K562 (cell line): ENCODE measurements around the gene CCDC194. TPM values are rescaled to one million over a fixed set of nuclear protein-coding genes. Genes with fewer than 3 reads are reported as not detected.

Experiments
- DACH1 ChIP-seq: fragments of 450-650 bp; IDR thresholded peaks from 2 replicates; pipeline ENCODE4 v1.6.1; 2018; ENCODE audit not compliant: partially characterized antibody
- FOXM1 ChIP-seq, 2 experiments: fragments of 450-650 bp in 1 of 2; sonication (generic) in 1 of 2; formaldehyde crosslinking in 1 of 2; IDR thresholded peaks; 2 replicates each; pipeline versions ENCODE4 v1.6.1 to v1.9.0; 2017 to 2022; ENCODE audit warnings: low read depth in 2 of 2, mild to moderate bottlenecking in 2 of 2, missing genetic modification reagents in 1 of 2, moderate library complexity in 1 of 2
- MYC ChIP-seq, 2 experiments: fragments of 250-450 bp in 1 of 2; sonication (Bioruptor Pico) in 1 of 2; IDR thresholded peaks; 2 replicates each; pipeline versions ENCODE4 v1.5.1 to v1.6.1; 2012 to 2021; ENCODE audit warnings: low read depth in 2 of 2, borderline replicate concordance in 1 of 2, improper control_type of control experiment in 1 of 2, low read length in 1 of 2, mild to moderate bottlenecking in 1 of 2, moderate library complexity in 1 of 2
- NBN ChIP-seq: fragments of 450-650 bp; IDR thresholded peaks from 2 replicates; pipeline ENCODE4 v1.6.1; 2016; ENCODE audit warnings: low read depth, mild to moderate bottlenecking
- NFE2 ChIP-seq: IDR thresholded peaks from 2 replicates; pipeline ENCODE4 v1.6.1; 2014; ENCODE audit warnings: antibody characterized with exemption, low read depth
- POLR2H ChIP-seq: IDR thresholded peaks from 2 replicates; pipeline ENCODE4 v1.6.1; 2016; ENCODE audit warnings: missing genetic modification characterization, low read depth, mild to moderate bottlenecking, control low read depth, missing compliant biosample characterization, moderate library complexity
- POLR3A ChIP-seq: IDR thresholded peaks from 2 replicates; pipeline ENCODE4 v1.6.1; 2011; ENCODE audit warnings: borderline replicate concordance, mild to moderate bottlenecking, moderate library complexity; ENCODE audit not compliant: insufficient read length, insufficient read depth; ENCODE audit errors: extremely low read depth
- REST ChIP-seq, 2 experiments: fragments of 450-650 bp; formaldehyde crosslinking in 1 of 2; IDR thresholded peaks; 2 replicates each; pipeline versions ENCODE4 v1.4.0 to v1.6.1; 2014 to 2020; ENCODE audit warnings: mild to moderate bottlenecking in 2 of 2, borderline replicate concordance in 1 of 2, low read depth in 1 of 2
- SMAD4 ChIP-seq: fragments of 250-450 bp; sonication (Bioruptor Pico); conservative IDR thresholded peaks from 2 replicates; pipeline ENCODE4 v1.8.0; 2021; ENCODE audit warnings: inconsistent platforms, mild to moderate bottlenecking, moderate library complexity
- TOE1 ChIP-seq, 2 experiments: fragments of 450-650 bp in 1 of 2; sonication (generic) in 1 of 2; formaldehyde crosslinking in 1 of 2; IDR thresholded peaks; 2 replicates each; pipeline versions ENCODE4 v1.7.1 to v1.8.0; 2016 to 2022; ENCODE audit warnings: borderline replicate concordance in 2 of 2, mild to moderate bottlenecking in 2 of 2, antibody characterized with exemption in 1 of 2, inconsistent platforms in 1 of 2, low read depth in 1 of 2, missing genetic modification reagents in 1 of 2, moderate library complexity in 1 of 2
- XRCC4 ChIP-seq: IDR thresholded peaks from one replicate; pipeline ENCODE4 v1.6.1; 2011; ENCODE audit not compliant: insufficient read depth, insufficient read length; ENCODE audit errors: extremely low read depth
- ZNF274 ChIP-seq: IDR thresholded peaks from 2 replicates; pipeline ENCODE4 v1.6.1; 2011; ENCODE audit warnings: low read depth, mild to moderate bottlenecking, low read length, moderate library complexity, borderline replicate concordance
- polyA plus RNA-seq, 8 experiments: library from polyadenylated mRNA; depleted of rRNA in 4 of 8; stranded (reverse) in 5 of 8; unstranded in 3 of 8; fragments of >200 nt; fragmentation: Nextera tagmentation in 2 of 8; fragmentation: Illumina TruSeq in 1 of 8; extraction: Ambion mirVana in 2 of 8; extraction: Trizol in 1 of 8; gene quantifications; 2 replicates each; pipeline versions ENCODE4 v1.2.1 to v1.2.3, GENCODE V29; 2011 to 2014; ENCODE audit warnings: inconsistent platforms in 1 of 8, missing spikeins in 1 of 8
- total RNA-seq, 7 experiments: library from RNA; depleted of rRNA in 6 of 7; stranded (reverse); fragments of >200 nt in 6 of 7; fragmentation: Illumina TruSeq in 2 of 7; extraction: Trizol in 2 of 7; gene quantifications; 2 replicates each; pipeline versions ENCODE4 v1.2.1 to v1.2.3, GENCODE V29; 2011 to 2021; ENCODE audit warnings: low replicate concordance in 1 of 7

Gene CCDC194
- total and polyA plus RNA-seq, 9 of the 15 experiments (the other 6 are each of a cell fraction or from before 2014, with no cell fraction given), result 0.13 to 1.3 (median 0.39) TPM; not detected in 3

GRCh38 chr19:17351815-17352435, 42.1 kb downstream of the CCDC194 start (continued):
- TF ChIP-seq REST (IDR thresholded peaks at IDR 0.05; ENCODE audit: borderline replicate concordance), result no peak
- TF ChIP-seq REST (CRISPR knock-in tag; IDR thresholded peaks at IDR 0.05; ENCODE audit: low read depth), result no peak
- TF ChIP-seq MYC (IDR thresholded peaks at IDR 0.05; ENCODE audit: low read depth, low read length), result no peak
- TF ChIP-seq MYC (CRISPR knock-in tag; IDR thresholded peaks at IDR 0.05; ENCODE audit: borderline replicate concordance, low read depth), result no peak
- no peak for TF ChIP-seq FOXM1 (IDR thresholded peaks at IDR 0.05; ENCODE audit: low read depth)
- TF ChIP-seq FOXM1 (CRISPR knock-in tag; IDR thresholded peaks at IDR 0.05; ENCODE audit: low read depth), result no peak
- no peak for TF ChIP-seq ZNF274
- TF ChIP-seq SMAD4 (CRISPR knock-in tag), result no peak
- no peak for TF ChIP-seq POLR3A
- TF ChIP-seq NFE2, result no peak
- TF ChIP-seq POLR2H, result no peak
- TF ChIP-seq XRCC4, result no peak
- TF ChIP-seq NBN, result peak; percentile 98
- no peak for TF ChIP-seq DACH1
- TF ChIP-seq TOE1 (IDR thresholded peaks at IDR 0.05; ENCODE audit: borderline replicate concordance), result no peak
- no peak for TF ChIP-seq TOE1 (CRISPR knock-in tag; IDR thresholded peaks at IDR 0.05; ENCODE audit: borderline replicate concordance, low read depth)
